DMS79 (cell line): ENCODE data around the gene GLT6D1.

Source experiments
- DNase-seq: peaks from one replicate; lab custom pipeline; 2025; lab: John Stamatoyannopoulos, UW

GLT6D1 gene

GRCh38 chr9:135622415-135623020 is 16.8 kb downstream of the GLT6D1 start:
- no peak for DNase-seq

GRCh38 chr9:135620558-135620957 is 18.8 kb downstream of the GLT6D1 start:
- DNase-seq, result no peak

- DNase-seq, result no peak
Measured at GRCh38 chr9:135619599-135619886, 19.8 kb downstream of the GLT6D1 start.

GRCh38 chr9:135618866-135619598 is 20.3 kb downstream of the GLT6D1 start:
- DNase-seq, result no peak

GRCh38 chr9:135617991-135618411 is 21.3 kb downstream of the GLT6D1 start:
- no peak for DNase-seq

- DNase-seq, result no peak
Measured at GRCh38 chr9:135617538-135617900, 21.8 kb downstream of the GLT6D1 start.

GRCh38 chr9:135616619-135617537 is 22.5 kb downstream of the GLT6D1 start:
- DNase-seq, result no peak

GRCh38 chr9:135615666-135616618 is 23.4 kb downstream of the GLT6D1 start:
- no peak for DNase-seq

- no peak for DNase-seq
Measured at GRCh38 chr9:135614821-135615665, 24.3 kb downstream of the GLT6D1 start.

GRCh38 chr9:135613946-135614805 is 25.2 kb downstream of the GLT6D1 start:
- no peak for DNase-seq

GRCh38 chr9:135612981-135613910 is 26.1 kb downstream of the GLT6D1 start:
- peak; percentile 20 for DNase-seq

- peak; percentile 73 for DNase-seq
Measured at GRCh38 chr9:135612437-135612836, 26.9 kb downstream of the GLT6D1 start.

- no peak for DNase-seq
Measured at GRCh38 chr9:135611875-135612209, 27.5 kb downstream of the GLT6D1 start.

- no peak for DNase-seq
Measured at GRCh38 chr9:135611142-135611874, 28.0 kb downstream of the GLT6D1 start.

- DNase-seq, result no peak
Measured at GRCh38 chr9:135610290-135611141, 28.8 kb downstream of the GLT6D1 start.

- no peak for DNase-seq
Measured at GRCh38 chr9:135609366-135609955, 29.9 kb downstream of the GLT6D1 start.

- DNase-seq, result no peak
Measured at GRCh38 chr9:135608999-135609317, 30.4 kb downstream of the GLT6D1 start.
